ENCODE results near the gene RPTOR.

The RPTOR gene

DNA sequence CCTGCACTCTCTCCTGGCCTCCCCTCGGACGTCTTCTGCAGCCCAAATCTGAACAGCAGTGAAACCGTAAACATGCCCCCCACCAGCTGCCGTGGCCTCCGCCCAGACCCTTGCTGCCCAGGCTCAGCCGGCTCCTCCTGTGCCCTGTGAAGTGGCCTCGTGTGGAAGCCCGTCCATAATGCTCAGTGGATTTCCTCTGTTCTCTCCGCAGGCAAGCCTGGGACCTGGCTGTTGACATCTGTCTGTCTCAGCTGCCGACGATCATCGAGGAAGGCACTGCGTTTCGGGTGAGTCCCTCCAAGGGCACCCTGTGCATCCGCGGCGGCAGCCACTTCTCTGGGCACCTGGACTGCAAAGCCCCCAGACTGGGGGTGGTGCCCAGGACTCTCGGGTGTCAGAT lies 293.1 kb downstream of the RPTOR start:
- H3K4me3 ChIP-seq (replicated peaks; ENCODE audit: insufficient read depth, low read length) = no peak overlapping the region
- H3K27ac ChIP-seq (replicated peaks) = no peak overlapping the region
- no peak for DNase-seq (ENCODE audit: low read depth in 1 of 2, low spot score in 1 of 2)
- TF ChIP-seq GABPA (IDR thresholded peaks at IDR 0.05; ENCODE audit: low read depth) (no peak), SPI1 (IDR thresholded peaks at IDR 0.05; ENCODE audit: borderline replicate concordance, low read depth) (no peak), POLR2AphosphoS5 (IDR thresholded peaks at IDR 0.05; ENCODE audit: low read depth) (no peak)
- TF ChIP-seq, protein P1, sequence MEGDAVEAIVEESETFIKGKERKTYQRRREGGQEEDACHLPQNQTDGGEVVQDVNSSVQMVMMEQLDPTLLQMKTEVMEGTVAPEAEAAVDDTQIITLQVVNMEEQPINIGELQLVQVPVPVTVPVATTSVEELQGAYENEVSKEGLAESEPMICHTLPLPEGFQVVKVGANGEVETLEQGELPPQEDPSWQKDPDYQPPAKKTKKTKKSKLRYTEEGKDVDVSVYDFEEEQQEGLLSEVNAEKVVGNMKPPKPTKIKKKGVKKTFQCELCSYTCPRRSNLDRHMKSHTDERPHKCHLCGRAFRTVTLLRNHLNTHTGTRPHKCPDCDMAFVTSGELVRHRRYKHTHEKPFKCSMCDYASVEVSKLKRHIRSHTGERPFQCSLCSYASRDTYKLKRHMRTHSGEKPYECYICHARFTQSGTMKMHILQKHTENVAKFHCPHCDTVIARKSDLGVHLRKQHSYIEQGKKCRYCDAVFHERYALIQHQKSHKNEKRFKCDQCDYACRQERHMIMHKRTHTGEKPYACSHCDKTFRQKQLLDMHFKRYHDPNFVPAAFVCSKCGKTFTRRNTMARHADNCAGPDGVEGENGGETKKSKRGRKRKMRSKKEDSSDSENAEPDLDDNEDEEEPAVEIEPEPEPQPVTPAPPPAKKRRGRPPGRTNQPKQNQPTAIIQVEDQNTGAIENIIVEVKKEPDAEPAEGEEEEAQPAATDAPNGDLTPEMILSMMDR (IDR thresholded peaks at IDR 0.05; ENCODE audit: insufficient read depth, low read length) = no peak
- TF ChIP-seq, protein P2, sequence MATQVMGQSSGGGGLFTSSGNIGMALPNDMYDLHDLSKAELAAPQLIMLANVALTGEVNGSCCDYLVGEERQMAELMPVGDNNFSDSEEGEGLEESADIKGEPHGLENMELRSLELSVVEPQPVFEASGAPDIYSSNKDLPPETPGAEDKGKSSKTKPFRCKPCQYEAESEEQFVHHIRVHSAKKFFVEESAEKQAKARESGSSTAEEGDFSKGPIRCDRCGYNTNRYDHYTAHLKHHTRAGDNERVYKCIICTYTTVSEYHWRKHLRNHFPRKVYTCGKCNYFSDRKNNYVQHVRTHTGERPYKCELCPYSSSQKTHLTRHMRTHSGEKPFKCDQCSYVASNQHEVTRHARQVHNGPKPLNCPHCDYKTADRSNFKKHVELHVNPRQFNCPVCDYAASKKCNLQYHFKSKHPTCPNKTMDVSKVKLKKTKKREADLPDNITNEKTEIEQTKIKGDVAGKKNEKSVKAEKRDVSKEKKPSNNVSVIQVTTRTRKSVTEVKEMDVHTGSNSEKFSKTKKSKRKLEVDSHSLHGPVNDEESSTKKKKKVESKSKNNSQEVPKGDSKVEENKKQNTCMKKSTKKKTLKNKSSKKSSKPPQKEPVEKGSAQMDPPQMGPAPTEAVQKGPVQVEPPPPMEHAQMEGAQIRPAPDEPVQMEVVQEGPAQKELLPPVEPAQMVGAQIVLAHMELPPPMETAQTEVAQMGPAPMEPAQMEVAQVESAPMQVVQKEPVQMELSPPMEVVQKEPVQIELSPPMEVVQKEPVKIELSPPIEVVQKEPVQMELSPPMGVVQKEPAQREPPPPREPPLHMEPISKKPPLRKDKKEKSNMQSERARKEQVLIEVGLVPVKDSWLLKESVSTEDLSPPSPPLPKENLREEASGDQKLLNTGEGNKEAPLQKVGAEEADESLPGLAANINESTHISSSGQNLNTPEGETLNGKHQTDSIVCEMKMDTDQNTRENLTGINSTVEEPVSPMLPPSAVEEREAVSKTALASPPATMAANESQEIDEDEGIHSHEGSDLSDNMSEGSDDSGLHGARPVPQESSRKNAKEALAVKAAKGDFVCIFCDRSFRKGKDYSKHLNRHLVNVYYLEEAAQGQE (IDR thresholded peaks at IDR 0.05; ENCODE audit: insufficient replicate concordance, low read depth) = no peak
- H3K27me3 ChIP-seq (ENCODE audit: insufficient read depth, poor library complexity, severe bottlenecking) = no peaks in the 10 kb centered on the region

DNA sequence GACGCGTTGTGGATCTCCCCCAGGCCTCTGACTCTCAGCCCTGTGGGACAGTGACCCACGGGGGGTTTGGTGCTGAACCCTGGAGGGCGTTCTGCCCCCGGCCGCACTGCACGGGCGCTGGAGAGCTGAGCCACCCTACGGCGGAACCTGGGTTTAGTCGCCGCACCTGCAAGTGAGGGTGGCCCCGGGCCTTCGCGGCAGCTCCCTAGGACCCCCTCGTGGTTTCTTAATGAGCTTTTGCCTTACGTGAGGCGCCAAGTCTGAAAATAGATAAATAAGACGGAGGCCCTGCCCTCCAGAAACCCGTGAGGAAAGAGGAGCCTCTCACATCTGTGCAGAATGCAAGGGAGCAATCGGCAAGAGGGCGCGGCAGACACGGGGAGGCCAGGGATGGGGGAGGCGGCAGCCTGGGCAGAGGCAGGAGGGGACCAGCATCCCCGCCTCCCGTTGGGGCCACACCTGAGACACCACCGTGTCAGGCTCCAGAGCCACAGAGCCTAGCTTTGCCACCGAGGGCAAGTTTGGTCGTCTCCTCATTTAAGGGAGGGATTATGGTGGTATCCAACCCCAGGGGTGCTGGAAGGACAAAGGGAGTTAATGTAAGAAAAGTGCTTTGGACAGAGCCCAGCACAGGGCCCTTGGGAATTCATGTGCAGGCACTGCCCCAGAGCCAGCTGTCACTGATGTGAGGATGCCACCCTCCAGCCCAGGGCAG lies 293.8 kb downstream of the RPTOR start:
- H3K4me3 ChIP-seq (replicated peaks; ENCODE audit: insufficient read depth, low read length) = no peak overlapping the region
- no peak for DNase-seq (ENCODE audit: low read depth in 1 of 2, low spot score in 1 of 2)

DNA sequence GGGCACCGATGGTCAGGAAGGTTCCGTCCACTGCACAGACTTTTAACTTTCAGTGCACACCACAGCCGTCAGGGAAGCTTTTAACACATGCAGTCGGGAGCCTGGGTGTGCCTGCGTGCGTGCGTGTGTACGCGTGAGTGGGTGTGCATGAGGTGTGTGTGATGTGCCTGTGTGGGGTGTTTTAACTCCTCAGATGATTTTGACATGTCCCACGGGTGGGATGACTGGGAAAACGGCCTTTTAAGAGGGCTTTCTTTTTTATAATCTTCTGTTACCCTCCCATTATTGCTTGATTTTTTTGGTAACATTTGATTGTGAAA lies 294.3 kb downstream of the RPTOR start:
- Histone ChIP-seq H3K27me3 (ENCODE audit: insufficient read depth, poor library complexity, severe bottlenecking) (no peaks in the 10 kb centered on the region), H3K4me3 (replicated peaks; ENCODE audit: insufficient read depth, low read length) (no peak overlapping the region), H3K27ac (replicated peaks) (no peak overlapping the region)
- DNase-seq (ENCODE audit: low read depth in 1 of 2, low spot score in 1 of 2) = no peak
- TF ChIP-seq SPI1 (IDR thresholded peaks at IDR 0.05; ENCODE audit: borderline replicate concordance, low read depth) (no peak), GABPA (IDR thresholded peaks at IDR 0.05; ENCODE audit: low read depth) (no peak), POLR2AphosphoS5 (IDR thresholded peaks at IDR 0.05; ENCODE audit: low read depth) (no peak)
- TF ChIP-seq, protein P1 (IDR thresholded peaks at IDR 0.05; ENCODE audit: insufficient read depth, low read length) = no peak
- TF ChIP-seq, protein P2 (IDR thresholded peaks at IDR 0.05; ENCODE audit: insufficient replicate concordance, low read depth) = no peak

More for the DNA sequence above, 293.8 kb downstream of the RPTOR start:
- TF ChIP-seq POLR2AphosphoS5 (IDR thresholded peaks at IDR 0.05; ENCODE audit: low read depth) = no peak
- TF ChIP-seq, protein P2 (IDR thresholded peaks at IDR 0.05; ENCODE audit: insufficient replicate concordance, low read depth) = no peak
- TF ChIP-seq, protein P1 (IDR thresholded peaks at IDR 0.05; ENCODE audit: insufficient read depth, low read length) = no peak
- TF ChIP-seq SPI1 (IDR thresholded peaks at IDR 0.05; ENCODE audit: borderline replicate concordance, low read depth) = no peak
- TF ChIP-seq GABPA (IDR thresholded peaks at IDR 0.05; ENCODE audit: low read depth) = no peak
- H3K27ac ChIP-seq (replicated peaks) = no peak overlapping the region
- no peaks in the 10 kb centered on the region for H3K27me3 ChIP-seq (ENCODE audit: insufficient read depth, poor library complexity, severe bottlenecking)
